Neural progenitor cell (in vitro differentiated cells): ENCODE results near the gene CDK9.

Source experiments
- EZH2 ChIP-seq: fragments of 200-600 bp; sonication (generic); IDR thresholded peaks from 2 replicates; pipeline ENCODE4 v1.6.1; 2017; ENCODE audit warnings: antibody characterized with exemption, mild to moderate bottlenecking, moderate library complexity
- TF ChIP-seq, protein P1 (sequence below): fragments of 200-600 bp; sonication (generic); IDR thresholded peaks from 2 replicates; pipeline ENCODE4 v1.5.1; 2017; ENCODE audit warnings: antibody characterized with exemption, mild to moderate bottlenecking

DNA sequence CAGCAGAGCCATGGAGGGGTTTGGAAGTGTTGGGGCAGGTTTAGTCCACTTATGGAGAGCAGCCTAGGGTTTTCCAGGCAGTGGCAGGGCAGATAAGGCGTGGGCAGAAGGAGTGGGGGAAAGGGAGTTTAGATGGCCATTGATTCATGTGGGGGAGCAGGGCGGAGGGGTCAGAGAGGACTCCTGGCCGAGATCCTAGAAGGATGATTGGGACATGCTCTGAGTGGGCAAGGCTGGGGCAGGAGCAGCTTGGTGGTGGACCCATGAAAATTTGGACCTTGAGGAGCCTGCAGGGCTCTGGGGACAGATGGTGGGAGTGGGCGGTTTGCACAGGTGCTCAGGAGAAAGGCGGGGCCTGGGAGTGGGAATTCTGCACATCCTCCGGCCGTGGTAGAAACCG lies 32.7 kb upstream of the CDK9 start:
- TF ChIP-seq, protein P1, sequence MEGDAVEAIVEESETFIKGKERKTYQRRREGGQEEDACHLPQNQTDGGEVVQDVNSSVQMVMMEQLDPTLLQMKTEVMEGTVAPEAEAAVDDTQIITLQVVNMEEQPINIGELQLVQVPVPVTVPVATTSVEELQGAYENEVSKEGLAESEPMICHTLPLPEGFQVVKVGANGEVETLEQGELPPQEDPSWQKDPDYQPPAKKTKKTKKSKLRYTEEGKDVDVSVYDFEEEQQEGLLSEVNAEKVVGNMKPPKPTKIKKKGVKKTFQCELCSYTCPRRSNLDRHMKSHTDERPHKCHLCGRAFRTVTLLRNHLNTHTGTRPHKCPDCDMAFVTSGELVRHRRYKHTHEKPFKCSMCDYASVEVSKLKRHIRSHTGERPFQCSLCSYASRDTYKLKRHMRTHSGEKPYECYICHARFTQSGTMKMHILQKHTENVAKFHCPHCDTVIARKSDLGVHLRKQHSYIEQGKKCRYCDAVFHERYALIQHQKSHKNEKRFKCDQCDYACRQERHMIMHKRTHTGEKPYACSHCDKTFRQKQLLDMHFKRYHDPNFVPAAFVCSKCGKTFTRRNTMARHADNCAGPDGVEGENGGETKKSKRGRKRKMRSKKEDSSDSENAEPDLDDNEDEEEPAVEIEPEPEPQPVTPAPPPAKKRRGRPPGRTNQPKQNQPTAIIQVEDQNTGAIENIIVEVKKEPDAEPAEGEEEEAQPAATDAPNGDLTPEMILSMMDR: no peak
- no peak for TF ChIP-seq EZH2
